ENCODE measurements around the gene LAMA3.
"Not testable (repeated sequence)": the region's sequence is repeated elsewhere in the genome, so short reads cannot be mapped to it uniquely, and the experiment has no call there.

LAMA3 gene

DNA sequence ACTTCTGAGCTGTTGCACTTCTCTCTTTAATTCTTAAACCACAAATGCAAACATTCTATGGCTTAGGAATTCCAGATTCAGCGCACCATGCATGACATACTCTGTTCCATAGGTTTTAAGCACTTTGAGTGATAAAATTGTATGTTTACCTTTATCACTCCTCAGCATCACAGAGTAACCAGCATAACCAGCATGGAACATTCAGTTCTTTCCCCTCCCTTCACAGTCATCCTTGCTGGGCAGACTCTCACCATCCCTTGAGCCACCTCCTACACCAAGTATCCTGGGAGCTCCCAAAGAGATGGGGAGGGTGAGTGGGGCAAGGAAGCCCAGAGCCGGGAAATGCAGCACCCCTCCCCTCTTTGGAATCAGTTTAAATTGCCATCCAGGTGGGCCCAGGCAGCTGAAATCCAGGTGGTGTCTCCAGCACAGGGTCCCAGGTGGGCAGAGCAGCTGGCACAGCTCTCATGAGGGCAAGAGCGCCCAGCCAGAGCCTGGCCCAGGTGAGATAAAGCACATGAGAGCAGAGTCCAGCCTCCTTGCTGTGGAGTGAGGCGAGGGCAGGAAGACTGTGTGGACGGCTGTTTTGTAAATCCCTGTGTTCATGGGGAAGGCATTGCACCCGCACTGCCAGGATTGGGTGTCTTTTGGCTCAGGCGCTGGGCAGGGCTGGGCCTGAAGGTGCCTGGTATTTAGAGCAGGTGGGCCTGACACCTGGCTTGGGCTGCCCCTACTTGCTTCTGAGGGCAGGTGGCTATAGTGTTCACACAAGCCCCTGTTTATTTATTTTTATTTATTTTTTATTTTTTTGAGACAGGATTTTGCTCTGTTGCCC, 36.8 kb downstream of the LAMA3 start:
- Histone ChIP-seq H3K4me1 (ENCODE audit: control insufficient read depth in 2 of 2, insufficient read depth in 2 of 2, low read length in 2 of 2) (no peaks in the 10 kb centered on the region), H3K27me3 (ENCODE audit: control insufficient read depth in 2 of 2, insufficient read depth in 2 of 2, low read length in 2 of 2) (no peaks in the 10 kb centered on the region), H3K9ac (ENCODE audit: low read depth in 1 of 2, low read length in 2 of 2) (no peak overlapping the region), H3K36me3 (ENCODE audit: control insufficient read depth in 2 of 2, insufficient read depth in 2 of 2, low read length in 2 of 2) (no peaks in the 10 kb centered on the region), H3K27ac (ENCODE audit: low read depth in 2 of 2, low read length in 2 of 2) (no peak overlapping the region), H3K9me3 (ENCODE audit: control insufficient read depth in 2 of 2, low read length in 2 of 2) (no peaks in the 10 kb centered on the region), H3K4me3 (ENCODE audit: low read length in 2 of 2) (no peak overlapping the region)

DNA sequence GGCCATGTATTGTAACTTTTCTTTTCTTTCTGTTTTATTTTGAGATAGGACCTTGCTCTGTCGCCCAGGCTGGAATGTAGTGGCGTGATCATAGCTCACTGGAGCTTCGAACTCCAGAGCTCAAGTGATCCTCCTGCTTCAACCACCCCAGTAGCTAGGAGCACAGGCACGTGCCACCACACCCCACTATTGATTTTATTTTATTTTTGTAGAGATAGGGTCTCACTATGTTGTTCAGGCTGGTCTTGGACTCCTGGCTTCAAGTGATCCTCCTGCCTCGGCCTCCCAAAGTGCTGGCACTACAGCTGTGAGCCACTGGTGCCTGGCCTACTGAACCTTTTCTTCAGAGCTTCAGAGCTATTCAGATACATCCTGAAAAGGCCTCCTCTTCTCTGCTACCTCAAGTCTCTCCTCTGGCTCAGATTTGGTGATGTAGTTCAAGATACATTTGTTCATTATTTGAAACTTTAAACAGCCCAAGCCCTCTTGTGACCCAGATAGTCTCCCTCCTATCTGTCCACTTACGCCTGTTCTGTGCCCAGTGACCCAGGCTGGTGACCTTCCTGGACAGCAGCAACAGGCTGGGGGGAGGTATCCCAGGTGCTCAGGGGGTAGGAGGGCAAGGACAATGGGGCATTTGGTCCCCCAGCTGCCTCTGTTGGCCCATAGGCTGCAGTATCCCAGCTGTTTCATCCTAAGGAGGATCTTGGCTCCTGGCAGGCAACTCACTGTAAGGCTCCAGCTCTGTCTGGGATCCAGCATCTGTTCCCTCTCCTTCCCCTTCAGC, 38.6 kb downstream of the LAMA3 start:
- no peaks in the 10 kb centered on the region for H3K9me3 ChIP-seq (ENCODE audit: control insufficient read depth in 2 of 2, low read length in 2 of 2)
- no peak overlapping the region for H3K4me3 ChIP-seq (ENCODE audit: low read length in 2 of 2)
- H3K36me3 ChIP-seq (ENCODE audit: control insufficient read depth in 2 of 2, insufficient read depth in 2 of 2, low read length in 2 of 2) = no peaks in the 10 kb centered on the region
- no peak overlapping the region for H3K9ac ChIP-seq (ENCODE audit: low read depth in 1 of 2, low read length in 2 of 2)
- H3K4me1 ChIP-seq (ENCODE audit: control insufficient read depth in 2 of 2, insufficient read depth in 2 of 2, low read length in 2 of 2) = no peaks in the 10 kb centered on the region
- H3K27ac ChIP-seq (ENCODE audit: low read depth in 2 of 2, low read length in 2 of 2) = no peak overlapping the region
- no peaks in the 10 kb centered on the region for H3K27me3 ChIP-seq (ENCODE audit: control insufficient read depth in 2 of 2, insufficient read depth in 2 of 2, low read length in 2 of 2)

- Histone ChIP-seq H3K4me3 (ENCODE audit: low read length in 2 of 2) (no peak overlapping the region), H3K9me3 (ENCODE audit: control insufficient read depth in 2 of 2, low read length in 2 of 2) (no peaks in the 10 kb centered on the region), H3K36me3 (ENCODE audit: control insufficient read depth in 2 of 2, insufficient read depth in 2 of 2, low read length in 2 of 2) (no peaks in the 10 kb centered on the region), H3K27me3 (ENCODE audit: control insufficient read depth in 2 of 2, insufficient read depth in 2 of 2, low read length in 2 of 2) (no peaks in the 10 kb centered on the region), H3K9ac (ENCODE audit: low read depth in 1 of 2, low read length in 2 of 2) (no peak overlapping the region), H3K27ac (ENCODE audit: low read depth in 2 of 2, low read length in 2 of 2) (no peak overlapping the region), H3K4me1 (ENCODE audit: control insufficient read depth in 2 of 2, insufficient read depth in 2 of 2, low read length in 2 of 2) (peaks cover 2 to 5% of the 10 kb centered on the region in 2 donors)
Measured at GRCh38 chr18:23730857-23731256, 41.6 kb downstream of the LAMA3 start.

GRCh38 chr18:23731861-23732260, 42.6 kb downstream of the LAMA3 start:
- Histone ChIP-seq H3K9ac (ENCODE audit: low read depth in 1 of 2, low read length in 2 of 2) (no peak overlapping the region), H3K36me3 (ENCODE audit: control insufficient read depth in 2 of 2, insufficient read depth in 2 of 2, low read length in 2 of 2) (no peaks in the 10 kb centered on the region), H3K4me3 (ENCODE audit: low read length in 2 of 2) (no peak overlapping the region), H3K27me3 (ENCODE audit: control insufficient read depth in 2 of 2, insufficient read depth in 2 of 2, low read length in 2 of 2) (no peaks in the 10 kb centered on the region), H3K9me3 (ENCODE audit: control insufficient read depth in 2 of 2, low read length in 2 of 2) (no peaks in the 10 kb centered on the region), H3K4me1 (ENCODE audit: control insufficient read depth in 2 of 2, insufficient read depth in 2 of 2, low read length in 2 of 2) (peaks cover 2 to 5% of the 10 kb centered on the region in 2 donors), H3K27ac (ENCODE audit: low read depth in 2 of 2, low read length in 2 of 2) (no peak overlapping the region)

- Histone ChIP-seq H3K9me3 (ENCODE audit: control insufficient read depth in 2 of 2, low read length in 2 of 2) (no peaks in the 10 kb centered on the region), H3K4me1 (ENCODE audit: control insufficient read depth in 2 of 2, insufficient read depth in 2 of 2, low read length in 2 of 2) (peaks cover 2 to 5% of the 10 kb centered on the region in 2 donors), H3K36me3 (ENCODE audit: control insufficient read depth in 2 of 2, insufficient read depth in 2 of 2, low read length in 2 of 2) (no peaks in the 10 kb centered on the region), H3K27me3 (ENCODE audit: control insufficient read depth in 2 of 2, insufficient read depth in 2 of 2, low read length in 2 of 2) (no peaks in the 10 kb centered on the region), H3K27ac (ENCODE audit: low read depth in 2 of 2, low read length in 2 of 2) (no peak overlapping the region), H3K4me3 (ENCODE audit: low read length in 2 of 2) (no peak overlapping the region), H3K9ac (ENCODE audit: low read depth in 1 of 2, low read length in 2 of 2) (no peak overlapping the region)
Measured at GRCh38 chr18:23732439-23732838, 43.2 kb downstream of the LAMA3 start.

- H3K36me3 ChIP-seq (ENCODE audit: control insufficient read depth in 2 of 2, insufficient read depth in 2 of 2, low read length in 2 of 2); H3K4me3 ChIP-seq (ENCODE audit: low read length in 2 of 2); H3K9me3 ChIP-seq (ENCODE audit: control insufficient read depth in 2 of 2, low read length in 2 of 2); H3K27me3 ChIP-seq (ENCODE audit: control insufficient read depth in 2 of 2, insufficient read depth in 2 of 2, low read length in 2 of 2); H3K9ac ChIP-seq (ENCODE audit: low read depth in 1 of 2, low read length in 2 of 2); H3K4me1 ChIP-seq (ENCODE audit: control insufficient read depth in 2 of 2, insufficient read depth in 2 of 2, low read length in 2 of 2); H3K27ac ChIP-seq (ENCODE audit: low read depth in 2 of 2, low read length in 2 of 2): not testable (repeated sequence)
Measured at GRCh38 chr18:23733265-23733664, 44.0 kb downstream of the LAMA3 start.

DNA sequence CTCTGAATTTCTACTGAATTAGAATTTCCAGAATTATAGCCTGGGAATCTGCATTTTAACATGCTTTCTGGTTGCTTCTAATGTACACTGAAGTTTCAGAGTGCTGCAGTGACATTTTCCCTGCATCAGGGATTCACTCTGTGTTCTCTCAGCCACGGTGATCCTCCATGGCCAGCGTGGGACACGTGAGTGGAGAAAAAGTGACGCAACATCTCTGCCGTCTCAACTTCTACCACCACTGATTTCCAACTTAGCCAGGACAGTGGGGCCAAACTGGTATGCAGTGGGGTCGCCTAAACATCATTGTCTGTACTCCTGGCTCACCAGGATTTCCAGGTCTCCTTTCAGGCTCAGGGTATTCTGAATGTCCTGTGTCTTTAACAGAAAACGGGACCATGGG, 44.6 kb downstream of the LAMA3 start:
- H3K9me3 ChIP-seq (ENCODE audit: control insufficient read depth in 2 of 2, low read length in 2 of 2) = no peaks in the 10 kb centered on the region

DNA sequence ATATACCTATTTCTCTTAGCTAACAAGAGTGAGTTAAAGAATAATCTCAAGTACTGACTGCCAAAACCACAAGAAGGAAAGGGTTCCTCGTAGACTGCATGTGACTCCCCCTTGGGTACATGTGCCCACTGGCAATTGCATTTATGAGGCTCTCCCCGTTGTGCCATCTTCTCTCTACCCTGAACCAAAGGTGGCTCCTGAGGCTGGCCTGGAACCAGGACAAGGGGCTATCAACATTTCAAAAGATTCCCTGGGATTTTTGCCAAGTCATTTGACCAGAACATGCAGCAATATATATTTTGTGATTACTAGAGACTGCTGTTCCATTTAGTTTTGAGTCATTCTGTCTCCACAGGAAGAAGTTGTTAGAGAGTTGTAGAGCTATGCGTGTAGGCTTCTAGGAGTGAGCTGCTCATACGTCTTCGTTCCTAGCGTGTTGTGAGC, 45.8 kb downstream of the LAMA3 start:
- Histone ChIP-seq H3K9me3 (ENCODE audit: control insufficient read depth in 2 of 2, low read length in 2 of 2) (no peaks in the 10 kb centered on the region), H3K4me3 (ENCODE audit: low read length in 2 of 2) (no peak overlapping the region), H3K27me3 (ENCODE audit: control insufficient read depth in 2 of 2, insufficient read depth in 2 of 2, low read length in 2 of 2) (no peaks in the 10 kb centered on the region), H3K4me1 (ENCODE audit: control insufficient read depth in 2 of 2, insufficient read depth in 2 of 2, low read length in 2 of 2) (peaks cover 2 to 5% of the 10 kb centered on the region in 2 donors), H3K9ac (ENCODE audit: low read depth in 1 of 2, low read length in 2 of 2) (no peak overlapping the region), H3K27ac (ENCODE audit: low read depth in 2 of 2, low read length in 2 of 2) (no peak overlapping the region), H3K36me3 (ENCODE audit: control insufficient read depth in 2 of 2, insufficient read depth in 2 of 2, low read length in 2 of 2) (no peaks in the 10 kb centered on the region)

More for the DNA sequence above, 44.6 kb downstream of the LAMA3 start:
- H3K9ac ChIP-seq (ENCODE audit: low read depth in 1 of 2, low read length in 2 of 2) = no peak overlapping the region
- H3K4me1 ChIP-seq (ENCODE audit: control insufficient read depth in 2 of 2, insufficient read depth in 2 of 2, low read length in 2 of 2) = peaks cover 2 to 5% of the 10 kb centered on the region in 2 donors
- H3K4me3 ChIP-seq (ENCODE audit: low read length in 2 of 2) = no peak overlapping the region
- H3K27me3 ChIP-seq (ENCODE audit: control insufficient read depth in 2 of 2, insufficient read depth in 2 of 2, low read length in 2 of 2) = no peaks in the 10 kb centered on the region
- no peak overlapping the region for H3K27ac ChIP-seq (ENCODE audit: low read depth in 2 of 2, low read length in 2 of 2)
- no peaks in the 10 kb centered on the region for H3K36me3 ChIP-seq (ENCODE audit: control insufficient read depth in 2 of 2, insufficient read depth in 2 of 2, low read length in 2 of 2)

- no peak overlapping the region for H3K27ac ChIP-seq (ENCODE audit: low read depth in 2 of 2, low read length in 2 of 2)
- H3K27me3 ChIP-seq (ENCODE audit: control insufficient read depth in 2 of 2, insufficient read depth in 2 of 2, low read length in 2 of 2) = no peaks in the 10 kb centered on the region
- no peaks in the 10 kb centered on the region for H3K9me3 ChIP-seq (ENCODE audit: control insufficient read depth in 2 of 2, low read length in 2 of 2)
- peaks cover 2 to 8% of the 10 kb centered on the region in 2 donors for H3K4me1 ChIP-seq (ENCODE audit: control insufficient read depth in 2 of 2, insufficient read depth in 2 of 2, low read length in 2 of 2)
- no peaks in the 10 kb centered on the region for H3K36me3 ChIP-seq (ENCODE audit: control insufficient read depth in 2 of 2, insufficient read depth in 2 of 2, low read length in 2 of 2)
- H3K4me3 ChIP-seq (ENCODE audit: low read length in 2 of 2) = no peak overlapping the region
- no peak overlapping the region for H3K9ac ChIP-seq (ENCODE audit: low read depth in 1 of 2, low read length in 2 of 2)
Measured at GRCh38 chr18:23737578-23737977, 48.3 kb downstream of the LAMA3 start.

GRCh38 chr18:23738151-23738550, 48.9 kb downstream of the LAMA3 start:
- peaks cover 2 to 8% of the 10 kb centered on the region in 2 donors for H3K4me1 ChIP-seq (ENCODE audit: control insufficient read depth in 2 of 2, insufficient read depth in 2 of 2, low read length in 2 of 2)
- H3K4me3 ChIP-seq (ENCODE audit: low read length in 2 of 2) = no peak overlapping the region
- no peak overlapping the region for H3K27ac ChIP-seq (ENCODE audit: low read depth in 2 of 2, low read length in 2 of 2)
- H3K36me3 ChIP-seq (ENCODE audit: control insufficient read depth in 2 of 2, insufficient read depth in 2 of 2, low read length in 2 of 2) = no peaks in the 10 kb centered on the region
- no peaks in the 10 kb centered on the region for H3K9me3 ChIP-seq (ENCODE audit: control insufficient read depth in 2 of 2, low read length in 2 of 2)
- H3K9ac ChIP-seq (ENCODE audit: low read depth in 1 of 2, low read length in 2 of 2) = no peak overlapping the region
- no peaks in the 10 kb centered on the region for H3K27me3 ChIP-seq (ENCODE audit: control insufficient read depth in 2 of 2, insufficient read depth in 2 of 2, low read length in 2 of 2)
